A673 (cell line): ENCODE measurements around the gene LAMA3. TPM values are rescaled to one million over a fixed set of nuclear protein-coding genes. Genes with fewer than 3 reads are reported as not detected.

Experiments
- BruUV-seq: library from RNA; stranded (reverse); fragments of 400-500 nt; replicated peaks from 2 replicates; lab custom pipeline; 2021; lab: Mats Ljungman, UMichigan
- CTCF ChIA-PET: fragments of 300-600 bp; sonication (Branson Sonifier 250); formaldehyde crosslinking; loops from one replicate; lab custom pipeline; 2022; ENCODE audit warnings: antibody characterized with exemption; lab: Charles Lee
- POLR2A ChIA-PET: fragments of 300-600 bp; sonication (Branson Sonifier 250); formaldehyde crosslinking; loops from one replicate; lab custom pipeline; 2022; ENCODE audit warnings: antibody characterized with exemption; ENCODE audit not compliant: low non-redundant PET; lab: Charles Lee
- DNase-seq: peaks from one replicate; pipeline ENCODE4 v3.0.0-alpha.2; 2015; ENCODE audit warnings: low spot score
- H3K27ac ChIP-seq: fragments of 200-600 bp; sonication (generic); 2 replicates; pipeline ENCODE4 v1.5.1; 2016; ENCODE audit warnings: mixed run types, low read depth, mild to moderate bottlenecking, mixed read lengths, antibody characterized with exemption, low read length; ENCODE audit not compliant: poor library complexity, severe bottlenecking
- H3K27me3 ChIP-seq: fragments of 200-600 bp; sonication (generic); replicated peaks from 2 replicates; pipeline ENCODE4 v1.6.1; 2017; ENCODE audit warnings: mixed run types, low read depth, mild to moderate bottlenecking, mixed read lengths, antibody characterized with exemption, low read length; ENCODE audit not compliant: insufficient read depth, poor library complexity
- H3K36me3 ChIP-seq: fragments of 200-600 bp; sonication (generic); 2 replicates; pipeline ENCODE4 v1.6.1; 2016; ENCODE audit warnings: mixed run types, mild to moderate bottlenecking, mixed read lengths, antibody characterized with exemption, low read length; ENCODE audit not compliant: insufficient read depth, poor library complexity, severe bottlenecking
- H3K4me1 ChIP-seq: fragments of 200-600 bp; sonication (generic); 2 replicates; pipeline ENCODE4 v1.6.1; 2017; ENCODE audit warnings: mixed run types, mild to moderate bottlenecking, mixed read lengths, antibody characterized with exemption, low read length; ENCODE audit not compliant: insufficient read depth, poor library complexity, severe bottlenecking
- H3K4me3 ChIP-seq: fragments of 200-600 bp; sonication (generic); 2 replicates; pipeline ENCODE4 v1.5.1; 2016; ENCODE audit warnings: low read depth, mixed run types, mild to moderate bottlenecking, mixed read lengths, low read length; ENCODE audit not compliant: poor library complexity, severe bottlenecking
- H3K9me3 ChIP-seq: fragments of 200-600 bp; sonication (generic); 2 replicates; pipeline ENCODE4 v1.6.1; 2016; ENCODE audit warnings: mixed run types, low read depth, mild to moderate bottlenecking, mixed read lengths, antibody characterized with exemption, low read length; ENCODE audit not compliant: poor library complexity, severe bottlenecking
- EZH2 ChIP-seq: fragments of 200-600 bp; sonication (generic); IDR thresholded peaks from 2 replicates; pipeline ENCODE4 v1.6.1; 2017; ENCODE audit warnings: borderline replicate concordance, low read depth, mild to moderate bottlenecking, mixed read lengths, antibody characterized with exemption, low read length; ENCODE audit not compliant: poor library complexity, severe bottlenecking
- intact Hi-C: fragments of 100-400 bp; cut with micrococcal nuclease; formaldehyde crosslinking; loops from one replicate; pipeline ENCODE4 v1.10.0; 2022; ENCODE audit not compliant: unreplicated experiment
- total RNA-seq: library from RNA; stranded (reverse); gene quantifications from 2 replicates; pipeline ENCODE4 v1.2.3, GENCODE V29; 2021
- TF ChIP-seq, protein P1 (sequence below): fragments of 300-800, 200-600 bp; sonication (generic); conservative IDR thresholded peaks from 2 replicates; pipeline ENCODE4 v1.5.1; 2017; ENCODE audit warnings: low read depth, mild to moderate bottlenecking, antibody characterized with exemption, low read length, moderate library complexity, mixed read lengths

The LAMA3 gene
- total RNA-seq, 1 experiment from 2014 or later = 2.7 TPM

DNA sequence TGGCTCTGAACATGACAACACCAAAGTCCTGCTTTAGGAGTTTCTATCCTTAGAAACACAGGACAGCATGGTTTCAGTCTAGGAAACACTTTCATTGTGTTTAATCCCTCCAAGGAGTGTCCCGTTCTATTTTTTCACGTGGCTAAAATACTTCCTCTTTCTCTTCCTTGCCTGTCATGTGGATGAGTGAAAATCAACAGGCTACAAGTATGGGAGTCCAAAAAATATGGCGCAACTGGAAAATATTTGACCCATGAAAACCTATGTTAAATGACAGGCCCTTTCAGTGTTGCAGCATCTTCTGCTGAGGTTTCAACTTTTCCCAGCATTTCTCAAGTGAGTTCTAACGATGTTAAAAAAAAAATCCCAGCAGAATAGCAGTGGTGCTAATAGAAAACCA, 146.3 kb downstream of the LAMA3 start:
- H3K27ac ChIP-seq = no peak overlapping the region
- DNase-seq = no peak
- H3K4me3 ChIP-seq = no peak overlapping the region
- no peaks in the 10 kb centered on the region for H3K27me3 ChIP-seq
- no peaks in the 10 kb centered on the region for H3K36me3 ChIP-seq
- peaks cover 3% of the 10 kb centered on the region for H3K4me1 ChIP-seq
- no peaks in the 10 kb centered on the region for H3K9me3 ChIP-seq
- ChIA-PET POLR2A (no interaction called here), CTCF (no interaction called here)
- no TSS peak for BruUV-seq
- intact Hi-C loops = no loop called here
- TF ChIP-seq, protein P1, sequence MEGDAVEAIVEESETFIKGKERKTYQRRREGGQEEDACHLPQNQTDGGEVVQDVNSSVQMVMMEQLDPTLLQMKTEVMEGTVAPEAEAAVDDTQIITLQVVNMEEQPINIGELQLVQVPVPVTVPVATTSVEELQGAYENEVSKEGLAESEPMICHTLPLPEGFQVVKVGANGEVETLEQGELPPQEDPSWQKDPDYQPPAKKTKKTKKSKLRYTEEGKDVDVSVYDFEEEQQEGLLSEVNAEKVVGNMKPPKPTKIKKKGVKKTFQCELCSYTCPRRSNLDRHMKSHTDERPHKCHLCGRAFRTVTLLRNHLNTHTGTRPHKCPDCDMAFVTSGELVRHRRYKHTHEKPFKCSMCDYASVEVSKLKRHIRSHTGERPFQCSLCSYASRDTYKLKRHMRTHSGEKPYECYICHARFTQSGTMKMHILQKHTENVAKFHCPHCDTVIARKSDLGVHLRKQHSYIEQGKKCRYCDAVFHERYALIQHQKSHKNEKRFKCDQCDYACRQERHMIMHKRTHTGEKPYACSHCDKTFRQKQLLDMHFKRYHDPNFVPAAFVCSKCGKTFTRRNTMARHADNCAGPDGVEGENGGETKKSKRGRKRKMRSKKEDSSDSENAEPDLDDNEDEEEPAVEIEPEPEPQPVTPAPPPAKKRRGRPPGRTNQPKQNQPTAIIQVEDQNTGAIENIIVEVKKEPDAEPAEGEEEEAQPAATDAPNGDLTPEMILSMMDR = no peak
- no peak for TF ChIP-seq EZH2

GRCh38 chr18:23837591-23837990, 148.3 kb downstream of the LAMA3 start:
- Histone ChIP-seq H3K27ac (no peak overlapping the region), H3K27me3 (no peaks in the 10 kb centered on the region), H3K4me1 (peaks cover 3% of the 10 kb centered on the region), H3K9me3 (no peaks in the 10 kb centered on the region), H3K4me3 (no peak overlapping the region), H3K36me3 (no peaks in the 10 kb centered on the region)
- no peak for TF ChIP-seq EZH2
- TF ChIP-seq, protein P1 = no peak
- ChIA-PET POLR2A (interaction anchor here (0.6 kb wide), 1 partner anchor 23 kb away, joined by 5 read pairs; no protein-coding TSS in a partner anchor), CTCF (no interaction called here)
- intact Hi-C loops = no loop called here
- peak; percentile 78 for DNase-seq
- no TSS peak for BruUV-seq

DNA sequence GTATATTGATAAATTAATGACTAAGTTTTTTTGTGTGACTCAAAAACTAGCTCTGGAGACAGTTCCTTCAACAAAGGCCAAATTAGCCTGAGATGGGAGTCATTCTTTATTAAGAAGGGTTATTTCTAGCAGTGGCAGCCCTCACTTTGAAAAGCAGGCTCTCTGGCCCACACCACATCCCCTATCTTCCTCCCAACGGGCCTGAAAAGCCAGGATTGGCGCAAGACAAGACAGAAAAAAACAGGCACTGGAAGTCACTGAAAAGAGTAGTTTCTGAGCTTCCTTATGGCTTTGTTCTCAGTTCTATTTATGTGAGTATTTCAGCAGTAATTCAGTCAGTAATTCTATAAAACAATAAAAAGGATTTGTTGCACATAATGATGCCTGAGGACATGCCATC, 149.0 kb downstream of the LAMA3 start:
- H3K4me3 ChIP-seq = no peak overlapping the region
- no peak for TF ChIP-seq EZH2
- TF ChIP-seq, protein P1 = no peak
- ChIA-PET POLR2A (interaction anchor here (0.6 kb wide), 1 partner anchor 22 kb away, joined by 5 read pairs; no protein-coding TSS in a partner anchor), CTCF (no interaction called here)
- no peak for DNase-seq
- H3K9me3 ChIP-seq = no peaks in the 10 kb centered on the region
- H3K4me1 ChIP-seq = peaks cover 3% of the 10 kb centered on the region
- intact Hi-C loops = no loop called here
- no peak overlapping the region for H3K27ac ChIP-seq
- H3K36me3 ChIP-seq = no peaks in the 10 kb centered on the region
- BruUV-seq = no TSS peak
- no peaks in the 10 kb centered on the region for H3K27me3 ChIP-seq
